Stimulated activated CD8-positive, alpha-beta memory T cell treated with anti-CD3 and anti-CD28 coated beads, Interleukin-4, amount 100 ng/mL, for 4 hours (primary cell): Measurements from ENCODE around the gene RNU6-1.

ENCODE experiments used
- DNase-seq, 2 donors: peaks; one replicate each; pipeline ENCODE4 v3.0.0-alpha.2; 2020; ENCODE audit warnings: low read depth in 2 of 2, low spot score in 1 of 2

Gene RNU6-1

DNA sequence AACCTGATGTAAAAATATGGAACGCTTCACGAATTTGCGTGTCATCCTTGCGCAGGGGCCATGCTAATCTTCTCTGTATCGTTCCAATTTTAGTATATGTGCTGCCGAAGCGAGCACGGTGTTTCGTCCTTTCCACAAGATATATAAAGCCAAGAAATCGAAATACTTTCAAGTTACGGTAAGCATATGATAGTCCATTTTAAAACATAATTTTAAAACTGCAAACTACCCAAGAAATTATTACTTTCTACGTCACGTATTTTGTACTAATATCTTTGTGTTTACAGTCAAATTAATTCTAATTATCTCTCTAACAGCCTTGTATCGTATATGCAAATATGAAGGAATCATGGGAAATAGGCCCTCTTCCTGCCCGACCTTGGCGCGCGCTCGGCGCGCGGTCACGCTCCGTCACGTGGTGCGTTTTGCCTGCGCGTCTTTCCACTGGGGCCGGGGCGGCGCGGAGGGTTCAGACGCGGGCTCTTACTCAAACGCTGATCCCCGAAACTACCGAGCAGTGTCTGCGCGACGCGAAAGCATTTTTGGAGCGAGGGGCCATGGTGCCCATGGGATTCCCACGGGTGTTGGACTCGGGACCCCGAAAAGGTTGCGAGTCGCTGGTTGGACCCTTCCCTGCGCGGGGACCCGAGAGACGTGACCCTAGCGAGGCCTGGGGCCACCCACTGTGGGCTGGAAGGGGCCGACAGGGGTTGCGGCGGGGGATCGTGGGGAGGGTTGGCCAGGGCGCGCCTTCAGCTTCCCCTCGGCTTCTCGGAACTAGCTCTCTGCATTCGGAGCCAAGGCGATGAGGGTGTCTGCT, at the start of gene RNU6-1:
TSS of gene RNU6-1 (minus strand) at position 117 of the 820 bp plus-strand sequence.
- DNase-seq = peak; percentile 87 to 93

DNA sequence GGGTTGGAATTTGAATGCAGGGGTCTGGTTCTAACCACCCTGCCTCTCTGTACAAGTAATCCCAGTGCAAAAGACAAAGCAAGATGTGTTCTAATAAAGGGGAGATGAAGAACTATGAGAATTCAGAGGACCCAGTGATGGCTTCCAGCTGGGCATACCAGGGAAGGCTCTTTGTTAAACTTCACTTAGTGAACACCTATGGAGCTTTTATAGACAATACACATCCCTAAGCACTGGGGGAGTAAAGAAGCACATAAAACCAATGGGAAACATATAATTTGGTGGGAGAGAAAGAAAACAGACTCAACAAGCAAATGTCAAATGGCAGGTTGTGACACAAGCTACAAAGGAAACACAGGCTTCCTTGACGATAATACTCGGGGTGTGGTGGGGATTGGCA, 47.9 kb upstream of the RNU6-1 start:
- no peak for DNase-seq

GRCh38 chr15:67885861-67886260, 46.0 kb upstream of the RNU6-1 start:
- DNase-seq = no peak

GRCh38 chr15:67885175-67885523, 45.3 kb upstream of the RNU6-1 start:
- no peak for DNase-seq

DNA sequence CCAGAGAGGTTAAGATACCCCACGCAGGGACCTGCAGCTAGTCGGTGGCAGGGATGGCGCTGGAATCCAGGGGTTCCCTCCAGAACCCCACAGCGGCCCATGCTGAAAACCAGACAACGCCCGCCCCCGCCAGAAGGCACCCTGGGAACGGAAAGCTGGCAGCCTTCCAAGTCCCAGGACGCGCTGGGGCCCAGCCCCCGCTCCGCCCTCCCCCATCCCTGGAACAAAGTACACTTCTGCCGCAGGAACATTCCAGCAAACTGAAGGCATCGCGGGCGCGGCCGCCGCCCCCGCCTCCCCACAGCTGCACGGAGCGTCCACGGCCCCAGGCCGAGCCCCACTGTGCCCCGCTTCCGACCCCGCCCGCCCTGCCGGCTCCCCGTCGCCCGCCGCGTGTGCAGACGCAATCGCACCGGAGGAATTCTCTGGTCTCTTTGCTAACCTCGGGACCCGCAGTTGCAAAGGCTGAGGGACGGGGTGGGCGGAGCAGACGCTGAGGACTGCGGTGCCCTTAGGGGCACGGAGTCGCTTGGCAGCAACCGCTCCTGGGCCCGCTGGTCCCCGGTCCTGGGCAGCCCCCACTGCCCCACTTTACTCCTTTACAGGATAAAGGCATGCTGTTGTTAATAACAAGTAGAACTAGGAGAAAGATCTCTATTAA, 44.8 kb upstream of the RNU6-1 start:
- peak; percentile 23 to 24 for DNase-seq

GRCh38 chr15:67884009-67884408, 44.2 kb upstream of the RNU6-1 start:
- DNase-seq = no peak

- DNase-seq = no peak
These were observed 43.5 kb upstream of the RNU6-1 start for GRCh38 chr15:67883234-67883773.

- DNase-seq = no peak
These were observed 42.8 kb upstream of the RNU6-1 start for GRCh38 chr15:67882487-67883233.

DNA sequence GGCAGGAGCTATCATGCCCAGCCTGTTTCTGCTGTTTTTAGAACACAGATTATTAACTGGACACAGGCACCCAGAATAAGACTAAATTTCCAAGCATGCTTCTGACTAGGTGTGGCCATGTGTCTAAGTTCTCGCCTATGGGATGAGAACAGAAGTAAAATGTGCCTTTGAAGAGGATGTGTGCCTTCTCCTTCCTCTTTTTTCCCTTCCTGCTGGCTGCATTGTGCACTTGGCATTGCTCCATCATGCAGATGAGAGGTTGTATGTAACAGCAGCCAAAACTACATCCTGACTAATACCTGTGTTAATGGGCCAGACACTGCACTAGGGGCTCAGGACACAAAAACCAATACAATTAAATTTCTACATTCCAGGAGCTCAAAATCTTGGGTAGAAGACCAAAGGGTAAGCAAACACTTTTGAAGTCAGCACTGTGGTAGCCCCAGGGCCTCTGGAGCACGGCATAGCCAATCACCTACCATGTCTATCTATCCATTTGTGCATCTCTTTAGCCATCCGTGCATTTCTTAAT, 40.9 kb upstream of the RNU6-1 start:
- DNase-seq = no peak

DNA sequence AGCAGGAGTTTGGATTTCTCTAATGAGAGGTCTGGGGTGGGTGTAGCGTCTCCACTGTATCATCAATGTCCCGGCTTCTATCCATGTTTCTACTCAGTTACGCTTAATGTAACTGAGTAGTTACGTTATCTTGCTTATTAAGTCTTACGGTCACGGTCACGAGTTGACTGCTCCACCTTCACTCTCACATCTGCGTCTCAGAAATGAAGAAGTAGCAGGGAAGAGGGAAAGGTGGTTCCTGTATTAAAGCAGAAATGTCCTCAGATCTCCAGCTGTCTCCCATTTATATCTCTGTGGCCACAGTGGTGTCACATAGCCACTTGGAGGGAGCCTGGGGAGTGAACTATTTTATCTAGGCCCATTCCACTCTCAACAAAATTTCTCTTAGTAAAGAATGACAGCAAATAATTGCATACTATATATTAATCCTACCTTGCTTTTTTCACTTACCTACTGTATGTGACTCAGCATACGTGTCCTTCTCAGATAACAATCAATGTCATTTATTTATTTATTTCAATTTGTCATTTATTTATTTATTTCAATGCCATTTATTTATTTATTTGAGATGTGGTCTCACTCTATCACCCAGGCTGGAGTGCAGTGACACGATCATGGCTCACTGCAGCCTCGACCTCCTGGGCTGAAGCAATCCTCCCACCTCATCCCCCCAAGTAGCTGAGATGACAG, 39.7 kb upstream of the RNU6-1 start:
- DNase-seq = no peak

- DNase-seq = no peak
These were observed 38.9 kb upstream of the RNU6-1 start for GRCh38 chr15:67878712-67879206.

- no peak for DNase-seq
These were observed 33.9 kb upstream of the RNU6-1 start for GRCh38 chr15:67873777-67874176.

- DNase-seq = no peak
These were observed 31.1 kb upstream of the RNU6-1 start for GRCh38 chr15:67870868-67871408.

DNA sequence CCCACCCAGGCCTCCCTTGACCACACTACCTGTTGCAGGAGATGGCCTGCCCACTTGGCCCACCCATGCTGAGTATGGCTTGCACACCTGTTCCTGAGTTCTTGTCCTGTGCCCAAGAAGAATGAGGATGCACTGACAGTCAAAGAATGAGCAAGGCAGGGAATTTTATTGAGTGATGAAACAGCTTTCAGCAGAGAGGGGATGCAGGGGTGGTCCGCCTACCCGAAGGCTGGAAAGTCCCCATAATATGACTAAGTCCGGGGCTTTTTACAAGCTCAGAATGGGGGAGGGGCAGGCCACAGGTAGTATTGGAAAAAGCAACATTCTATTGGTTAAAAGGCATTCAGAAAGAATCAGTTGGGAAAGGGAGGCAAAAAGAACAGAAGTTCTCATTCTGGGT, 29.9 kb upstream of the RNU6-1 start:
- no peak for DNase-seq

GRCh38 chr15:67865766-67866165, 25.9 kb upstream of the RNU6-1 start:
- no peak for DNase-seq

GRCh38 chr15:67865331-67865730, 25.5 kb upstream of the RNU6-1 start:
- no peak for DNase-seq

GRCh38 chr15:67863442-67863987, 23.7 kb upstream of the RNU6-1 start:
- peak in 1 of 2 donors; percentile 42 for DNase-seq

GRCh38 chr15:67862750-67863441, 23.1 kb upstream of the RNU6-1 start:
- DNase-seq = no peak

- no peak for DNase-seq
These were observed 22.1 kb upstream of the RNU6-1 start for GRCh38 chr15:67861983-67862382.
